Esophagus squamous epithelium (tissue), 5 donors: ENCODE measurements around the gene TCF15. TPM values are rescaled to one million over a fixed set of nuclear protein-coding genes. Genes with fewer than 3 reads are reported as not detected.

Source experiments
- DNase-seq: peaks from one replicate; lab custom pipeline; 2025; lab: John Stamatoyannopoulos, UW
- H3K27ac ChIP-seq, 4 donors: fragments of 200-600 bp; sonication (generic); one replicate each; pipeline ENCODE4 v1.5.1; 2016 to 2019; ENCODE audit warnings: mild to moderate bottlenecking in 1 of 4
- H3K27me3 ChIP-seq, 4 donors: fragments of 200-600 bp; sonication (generic); 1 replicate in 3 of 4; 2 replicates in 1 of 4; pipeline versions ENCODE4 v1.5.1 to v1.6.0; 2017 to 2021; ENCODE audit warnings: antibody characterized with exemption in 1 of 4
- H3K36me3 ChIP-seq, 3 donors: fragments of 200-600 bp; sonication (generic); one replicate each; pipeline ENCODE4 v1.5.1; 2016 to 2019
- H3K4me1 ChIP-seq, 3 donors: fragments of 200-600 bp; sonication (generic); one replicate each; pipeline ENCODE4 v1.5.1; 2017 to 2019
- H3K4me3 ChIP-seq, 4 donors: fragments of 200-600 bp; sonication (generic); 1 replicate in 3 of 4; 2 replicates in 1 of 4; pipeline ENCODE4 v1.5.1; 2016 to 2019; ENCODE audit warnings: mild to moderate bottlenecking in 2 of 4, moderate library complexity in 1 of 4
- H3K9me3 ChIP-seq, 3 donors: fragments of 200-600 bp; sonication (generic); one replicate each; pipeline ENCODE4 v1.5.1; 2016 to 2019
- CTCF ChIP-seq, 6 experiments: fragments of 450-650 bp in 4 of 6; fragments of 200-600 bp in 2 of 6; sonication (generic) in 2 of 6; IDR thresholded peaks; one replicate each; pipeline ENCODE4 v1.5.1; 2016 to 2019; ENCODE audit warnings: antibody characterized with exemption in 6 of 6, mild to moderate bottlenecking in 4 of 6, moderate library complexity in 4 of 6
- POLR2A ChIP-seq, 4 donors: fragments of 450-650 bp; IDR thresholded peaks; one replicate each; pipeline ENCODE4 v1.6.1; 2017; ENCODE audit warnings: antibody characterized with exemption in 4 of 4, mild to moderate bottlenecking in 4 of 4, moderate library complexity in 3 of 4
- WGBS, 2 donors: methylation state at CpG; one replicate each; pipeline ENCODE4 v1.1.5; 2018; 5-methylcytosine and 5-hydroxymethylcytosine counted together
- intact Hi-C: fragments of 100-400 bp; cut with DNase I; formaldehyde crosslinking; loops from one replicate; pipeline ENCODE4 v1.15.0; 2022
- total RNA-seq, 4 donors: library from RNA; depleted of rRNA; stranded (reverse); fragments of >200 nt; gene quantifications; one replicate each; pipeline ENCODE4 v1.1.0, GENCODE V29; 2016
- donor health status: DM: yes; HTN: yes; CAD: no.

Gene TCF15
- total RNA-seq, 4 donors from 2014 or later = not detected

DNA sequence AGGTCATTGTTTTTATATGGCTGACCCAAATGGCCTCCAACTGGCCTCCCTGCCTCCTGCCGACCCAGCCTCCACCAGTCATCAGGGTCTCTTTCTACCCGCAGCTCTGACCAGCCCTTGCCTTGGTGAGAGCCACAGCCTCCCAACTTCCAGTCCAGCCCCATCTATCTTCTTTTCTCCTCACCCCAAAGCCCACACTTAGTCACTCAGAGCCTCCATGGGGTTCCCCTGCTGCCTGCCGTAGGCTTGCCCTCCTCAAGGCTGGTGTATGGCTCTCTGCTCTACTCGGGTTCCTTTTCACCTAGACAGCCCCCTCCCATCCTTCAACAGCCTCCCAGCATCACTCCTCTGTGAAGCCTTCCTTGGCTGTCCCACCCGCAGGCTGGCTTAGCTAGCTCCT, 18.2 kb downstream of the TCF15 start:
- Histone ChIP-seq H3K27me3 (peaks cover 0 to 26% (median 0%) of the 10 kb centered on the region in 4 donors), H3K4me1 (peaks cover 0 to 3% (median 0%) of the 10 kb centered on the region in 3 donors), H3K9me3 (no peaks in the 10 kb centered on the region), H3K4me3 (no peak overlapping the region), H3K36me3 (no peaks in the 10 kb centered on the region), H3K27ac (no peak overlapping the region)
- WGBS, 2 donors = 63 to 71% methylated on average over 5 of the region's 5 CpGs
- TF ChIP-seq POLR2A (IDR thresholded peaks at IDR 0.05) (no peak), CTCF (IDR thresholded peaks at IDR 0.05) (no peak)
- intact Hi-C loops = no loop called here
- no peak for DNase-seq

GRCh38 chr20:588932-589672, 21.0 kb downstream of the TCF15 start:
- H3K4me1 ChIP-seq = no peaks in the 10 kb centered on the region
- H3K36me3 ChIP-seq = no peaks in the 10 kb centered on the region
- H3K27me3 ChIP-seq = peaks cover 0 to 30% (median 0%) of the 10 kb centered on the region in 4 donors
- H3K4me3 ChIP-seq = no peak overlapping the region
- no peak overlapping the region for H3K27ac ChIP-seq
- intact Hi-C loops = no loop called here
- TF ChIP-seq POLR2A (IDR thresholded peaks at IDR 0.05) (no peak), CTCF (IDR thresholded peaks at IDR 0.05) (no peak)
- 72 to 82% methylated on average over 8 to 9 of the region's 10 CpGs for WGBS, 2 donors
- no peaks in the 10 kb centered on the region for H3K9me3 ChIP-seq
- no peak for DNase-seq

GRCh38 chr20:588476-588875, 21.6 kb downstream of the TCF15 start:
- Histone ChIP-seq H3K9me3 (no peaks in the 10 kb centered on the region), H3K36me3 (no peaks in the 10 kb centered on the region), H3K27ac (no peak overlapping the region), H3K4me3 (no peak overlapping the region), H3K4me1 (no peaks in the 10 kb centered on the region), H3K27me3 (peaks cover 0 to 24% (median 0%) of the 10 kb centered on the region in 4 donors)
- no peak for DNase-seq
- intact Hi-C loops = no loop called here
- TF ChIP-seq CTCF (IDR thresholded peaks at IDR 0.05) (no peak), POLR2A (IDR thresholded peaks at IDR 0.05) (no peak)
- WGBS, 2 donors = 38 to 40% methylated on average over 3 of the region's 3 CpGs

DNA sequence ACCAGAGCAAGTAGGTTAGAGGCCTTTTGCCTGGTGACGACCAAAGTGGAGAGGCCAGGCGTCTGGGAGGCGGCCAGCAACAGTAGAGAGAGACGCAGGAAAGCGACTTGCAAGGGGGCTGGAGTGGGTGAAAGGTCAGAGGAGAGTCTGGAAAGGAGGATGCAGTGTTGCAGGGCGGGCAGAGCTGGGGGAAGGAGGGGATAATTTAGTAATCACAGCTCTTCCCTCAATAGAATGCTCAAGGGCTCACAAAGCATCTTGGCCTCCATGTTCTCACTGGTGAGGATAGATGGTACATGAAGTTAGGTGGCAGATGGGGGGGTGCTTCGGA, 25.2 kb downstream of the TCF15 start:
- peaks cover 0 to 39% (median 0%) of the 10 kb centered on the region in 4 donors for H3K27me3 ChIP-seq
- H3K4me1 ChIP-seq = no peaks in the 10 kb centered on the region
- TF ChIP-seq CTCF (IDR thresholded peaks at IDR 0.05) (no peak), POLR2A (IDR thresholded peaks at IDR 0.05) (no peak)
- H3K9me3 ChIP-seq = no peaks in the 10 kb centered on the region
- no peak overlapping the region for H3K4me3 ChIP-seq
- intact Hi-C loops = no loop called here
- no peaks in the 10 kb centered on the region for H3K36me3 ChIP-seq
- no peak overlapping the region for H3K27ac ChIP-seq
- no peak for DNase-seq
- WGBS, 2 donors = 73 to 77% methylated on average over 7 of the region's 7 CpGs

GRCh38 chr20:584161-584970, 25.7 kb downstream of the TCF15 start:
- no peak overlapping the region for H3K27ac ChIP-seq
- peaks cover 0 to 39% (median 0%) of the 10 kb centered on the region in 4 donors for H3K27me3 ChIP-seq
- no peak overlapping the region for H3K4me3 ChIP-seq
- no peaks in the 10 kb centered on the region for H3K36me3 ChIP-seq
- 62 to 83% methylated on average over 4 to 7 of the region's 8 CpGs for WGBS, 2 donors
- no peak for DNase-seq
- intact Hi-C loops = no loop called here
- no peaks in the 10 kb centered on the region for H3K4me1 ChIP-seq
- no peak for TF ChIP-seq POLR2A (IDR thresholded peaks at IDR 0.05)
- TF ChIP-seq CTCF (IDR thresholded peaks at IDR 0.05) = no peak
- no peaks in the 10 kb centered on the region for H3K9me3 ChIP-seq
